ENCODE data around the gene DIAPH2.

DIAPH2 gene

GRCh38 chrX:97479106-97479890, 794.7 kb downstream of the DIAPH2 start:
- no peak for DNase-seq (ENCODE audit: low read depth in 2 of 2)

DNA sequence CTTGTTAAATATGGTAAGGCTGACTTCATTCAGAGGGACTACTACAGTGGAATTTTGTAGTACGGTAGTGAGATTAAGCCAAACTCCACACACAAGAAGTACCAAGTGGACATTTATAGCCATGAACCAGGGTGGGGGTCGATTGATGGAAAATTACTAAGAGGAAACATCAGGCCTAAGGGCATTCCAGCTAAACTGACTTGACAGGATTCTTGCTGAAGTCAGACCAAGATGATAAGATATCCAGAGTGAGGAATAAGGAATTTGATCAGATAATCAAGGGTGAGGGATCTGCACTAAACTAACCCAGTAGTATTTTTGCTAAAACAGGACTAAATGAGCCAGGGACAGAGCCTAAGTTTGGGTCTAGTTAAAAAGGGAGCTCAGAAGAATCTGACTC, 796.6 kb downstream of the DIAPH2 start:
- no peak for DNase-seq (ENCODE audit: low read depth in 2 of 2)

GRCh38 chrX:97482666-97483300, 798.1 kb downstream of the DIAPH2 start:
- no peak for DNase-seq (ENCODE audit: low read depth in 2 of 2)

DNA sequence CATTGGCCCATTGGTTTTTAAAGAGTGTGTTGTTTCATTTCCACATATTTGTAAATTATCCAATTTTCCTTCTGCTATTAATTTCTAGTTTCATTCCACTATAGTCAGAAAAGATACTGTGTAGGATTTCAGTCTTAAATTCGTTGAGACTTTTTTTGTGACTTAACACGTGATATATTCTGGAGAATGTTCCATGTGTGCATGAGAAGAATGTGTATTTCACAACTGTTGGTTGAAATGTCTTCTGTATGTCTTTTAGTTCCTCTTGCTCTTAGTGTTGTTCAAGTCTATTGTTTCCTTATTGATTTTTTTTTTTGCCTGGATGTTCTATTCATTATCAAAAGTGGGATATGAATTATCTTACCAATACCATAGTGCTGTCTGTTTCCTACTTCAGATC, 806.0 kb downstream of the DIAPH2 start:
- no peak for DNase-seq (ENCODE audit: low read depth in 2 of 2)

DNA sequence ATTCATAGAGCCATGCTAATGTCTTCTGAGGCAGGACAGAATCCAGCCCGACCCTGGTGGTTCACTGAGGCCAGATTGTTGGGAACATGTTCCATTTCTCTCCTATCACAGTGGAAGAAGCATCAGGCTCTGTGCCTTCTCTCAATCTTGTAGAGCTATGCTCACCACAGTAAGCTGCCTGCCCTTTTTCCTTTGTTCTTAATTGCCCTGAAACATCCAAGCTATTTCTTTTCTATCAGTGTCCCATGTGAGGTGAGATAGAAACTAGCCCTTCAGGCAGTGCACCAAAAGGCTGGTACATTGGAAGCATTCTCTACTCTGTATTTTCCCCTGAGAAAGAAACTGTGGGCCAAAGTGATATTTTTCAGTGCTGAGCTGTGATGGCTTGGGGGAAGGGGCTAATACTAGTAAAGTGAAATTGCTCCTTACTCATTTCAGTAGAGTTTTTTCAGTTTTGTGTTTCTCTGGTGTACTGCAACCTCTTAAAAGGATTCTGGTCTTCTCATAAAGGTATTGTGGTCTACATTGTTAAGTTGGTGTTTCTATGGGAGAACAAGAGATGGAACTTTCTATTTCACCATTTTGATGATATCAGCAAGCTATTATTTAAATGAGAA, 810.2 kb downstream of the DIAPH2 start:
- DNase-seq (ENCODE audit: low read depth in 2 of 2): no peak

DNA sequence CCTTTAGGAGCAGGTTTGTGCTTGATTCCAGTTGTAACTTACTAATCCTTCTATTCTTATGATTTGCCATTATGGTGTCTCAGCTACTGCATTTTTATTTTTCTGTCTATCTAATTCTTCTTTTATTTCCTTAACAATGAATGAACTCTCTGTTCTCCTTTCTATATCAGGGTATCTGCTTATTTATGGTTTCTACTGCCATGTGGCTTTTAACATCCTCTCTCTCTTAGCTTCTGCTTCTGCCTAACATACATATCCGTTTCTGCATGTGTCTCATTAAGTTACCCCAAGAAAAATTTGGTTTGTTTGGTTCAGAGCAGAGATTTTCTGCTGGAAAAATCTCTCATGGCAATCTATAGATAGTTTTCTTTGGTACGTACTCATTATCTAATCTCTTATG, 813.5 kb downstream of the DIAPH2 start:
- no peak for DNase-seq (ENCODE audit: low read depth in 2 of 2)

DNA sequence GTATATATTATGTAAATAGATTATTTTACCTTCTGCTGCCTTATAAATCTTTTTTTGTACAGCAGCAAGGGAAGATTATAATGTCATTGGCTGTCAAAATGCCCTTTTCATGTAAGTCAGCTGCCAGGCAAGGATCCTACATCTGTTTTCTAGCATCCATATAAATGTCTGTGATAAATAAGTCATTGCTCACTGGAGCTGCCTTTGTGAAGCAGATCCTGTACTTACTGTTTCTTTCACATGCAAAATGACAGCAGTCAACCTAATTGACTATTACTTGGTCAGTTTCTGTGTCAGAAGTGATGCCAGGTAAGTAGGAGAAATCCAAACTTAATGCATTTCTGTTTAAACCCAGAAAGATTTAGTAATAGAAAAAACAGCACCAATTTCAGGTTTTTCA, 819.8 kb downstream of the DIAPH2 start:
- no peak for DNase-seq (ENCODE audit: low read depth in 2 of 2)

GRCh38 chrX:97517763-97518162, 833.1 kb downstream of the DIAPH2 start:
- no peak for DNase-seq (ENCODE audit: low read depth in 2 of 2)

DNA sequence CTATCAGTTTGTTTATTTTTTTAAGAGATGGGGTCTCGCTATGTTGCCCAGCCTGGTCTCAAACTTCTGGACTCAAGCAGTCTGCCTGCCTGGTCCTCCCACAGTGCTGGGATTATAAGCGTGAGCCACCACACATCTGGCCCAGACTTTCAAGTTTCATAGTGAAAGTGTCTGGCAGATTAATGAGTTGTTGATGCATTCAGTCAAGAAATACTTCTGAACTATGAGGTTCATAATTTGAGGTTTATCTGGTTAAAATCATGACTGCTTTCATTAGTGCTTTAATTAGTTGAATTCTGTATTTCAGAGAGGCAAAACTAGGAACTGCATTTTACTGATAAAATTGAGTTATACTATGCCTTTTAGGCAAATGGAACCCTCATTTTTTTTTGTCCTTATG, 837.7 kb downstream of the DIAPH2 start:
- DNase-seq (ENCODE audit: low read depth in 2 of 2): no peak

- no peak for DNase-seq (ENCODE audit: low read depth in 2 of 2)
Measured at GRCh38 chrX:97524340-97524739, 839.7 kb downstream of the DIAPH2 start.

GRCh38 chrX:97524997-97525396, 840.4 kb downstream of the DIAPH2 start:
- DNase-seq (ENCODE audit: low read depth in 2 of 2): no peak

GRCh38 chrX:97525981-97526380, 841.3 kb downstream of the DIAPH2 start:
- no peak for DNase-seq (ENCODE audit: low read depth in 2 of 2)

DNA sequence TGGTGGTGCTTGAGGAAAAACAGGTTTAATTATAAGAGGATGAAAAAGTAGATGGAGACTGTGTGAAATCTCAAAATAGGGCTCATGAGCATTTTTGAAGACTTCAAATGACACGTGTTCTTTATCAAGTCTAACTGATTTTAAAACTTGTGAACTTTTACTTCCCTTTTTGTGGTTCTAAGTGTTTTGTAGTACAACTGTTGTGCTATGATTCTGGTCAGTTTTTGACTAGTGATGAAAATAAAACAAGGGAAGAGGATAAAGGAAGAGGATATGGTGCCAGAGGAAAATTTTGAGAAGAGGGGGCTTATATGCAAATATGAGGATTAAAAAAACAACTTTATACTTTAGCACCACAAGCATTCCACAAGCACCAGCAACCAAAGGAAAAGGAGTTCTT, 843.1 kb downstream of the DIAPH2 start:
- no peak for DNase-seq (ENCODE audit: low read depth in 2 of 2)

GRCh38 chrX:97529536-97530200, 845.0 kb downstream of the DIAPH2 start:
- no peak for DNase-seq (ENCODE audit: low read depth in 2 of 2)

GRCh38 chrX:97531825-97532224, 847.2 kb downstream of the DIAPH2 start:
- no peak for DNase-seq (ENCODE audit: low read depth in 2 of 2)

DNA sequence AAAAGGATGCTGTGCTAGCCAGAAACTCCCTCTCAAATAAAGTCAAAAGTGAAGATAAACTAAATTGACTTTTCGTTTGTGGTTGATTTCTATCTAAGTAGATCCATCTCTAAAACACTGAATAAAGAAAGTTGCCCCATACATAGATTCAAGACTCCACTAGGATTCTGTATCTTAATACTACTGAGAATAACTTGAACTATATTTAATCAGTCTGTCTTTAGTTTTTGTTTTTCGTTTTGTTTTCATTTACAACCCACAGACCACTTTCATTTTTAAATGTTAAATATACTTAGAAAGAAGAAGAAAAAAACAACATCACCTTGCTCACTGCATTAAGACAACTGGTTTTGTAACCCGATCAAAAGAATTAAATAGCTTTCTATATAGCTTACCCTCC, 854.1 kb downstream of the DIAPH2 start:
- no peak for DNase-seq (ENCODE audit: low read depth in 2 of 2)

GRCh38 chrX:97539970-97540519, 855.4 kb downstream of the DIAPH2 start:
- DNase-seq (ENCODE audit: low read depth in 2 of 2): no peak

DNA sequence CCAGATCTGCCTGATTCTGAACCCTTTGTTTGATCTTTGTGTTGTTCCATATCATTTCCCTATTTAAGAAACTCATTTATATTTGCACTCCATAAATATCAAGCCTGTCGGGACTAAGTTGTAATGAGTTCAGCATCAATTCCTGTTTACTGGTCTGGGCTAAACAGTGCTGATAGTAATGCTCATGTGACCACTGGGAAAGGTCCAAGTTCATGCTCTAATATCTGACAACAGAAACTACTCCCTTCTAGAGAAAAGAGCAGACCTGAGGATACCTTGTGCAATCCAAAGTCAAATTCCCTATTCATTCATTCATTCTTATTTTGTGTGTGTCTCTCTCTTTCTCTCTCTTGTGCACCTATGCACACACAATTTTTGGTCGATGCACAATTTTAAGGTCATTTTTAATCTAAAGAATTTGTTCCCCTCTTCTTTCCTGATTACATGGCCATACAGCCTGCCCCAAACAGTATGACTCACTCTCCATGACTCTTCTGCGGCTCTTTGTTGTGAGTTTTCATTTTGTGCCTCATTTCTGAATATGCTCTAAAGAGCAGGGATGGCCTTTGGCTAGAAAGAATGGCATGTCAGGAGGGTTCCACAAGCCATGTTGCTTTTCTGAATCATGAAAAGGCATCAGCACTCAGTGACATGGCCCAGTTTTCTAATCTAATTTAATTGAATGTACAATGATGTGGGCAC, 863.4 kb downstream of the DIAPH2 start:
- DNase-seq (ENCODE audit: low read depth in 2 of 2): no peak

- DNase-seq (ENCODE audit: low read depth in 2 of 2): no peak
Measured at GRCh38 chrX:97551821-97552220, 867.2 kb downstream of the DIAPH2 start.

GRCh38 chrX:97553833-97554232, 869.2 kb downstream of the DIAPH2 start:
- DNase-seq (ENCODE audit: low read depth in 2 of 2): no peak

GRCh38 chrX:97556359-97556758, 871.7 kb downstream of the DIAPH2 start:
- DNase-seq (ENCODE audit: low read depth in 2 of 2): no peak
